Astrocyte (in vitro differentiated cells and primary cell): Measurements from ENCODE around the gene OAS3.

ENCODE experiments used
- EZH2 ChIP-seq: IDR thresholded peaks from 2 replicates; pipeline ENCODE4 v1.6.1; 2012; ENCODE audit warnings: mild to moderate bottlenecking, low read length, inconsistent platforms; ENCODE audit not compliant: insufficient read depth
- TF ChIP-seq, protein P1 (sequence below): IDR thresholded peaks from 2 replicates; pipeline ENCODE4 v1.5.1; 2011; ENCODE audit warnings: low read depth, mild to moderate bottlenecking, inconsistent platforms, low read length, moderate library complexity; ENCODE audit not compliant: insufficient read depth

DNA sequence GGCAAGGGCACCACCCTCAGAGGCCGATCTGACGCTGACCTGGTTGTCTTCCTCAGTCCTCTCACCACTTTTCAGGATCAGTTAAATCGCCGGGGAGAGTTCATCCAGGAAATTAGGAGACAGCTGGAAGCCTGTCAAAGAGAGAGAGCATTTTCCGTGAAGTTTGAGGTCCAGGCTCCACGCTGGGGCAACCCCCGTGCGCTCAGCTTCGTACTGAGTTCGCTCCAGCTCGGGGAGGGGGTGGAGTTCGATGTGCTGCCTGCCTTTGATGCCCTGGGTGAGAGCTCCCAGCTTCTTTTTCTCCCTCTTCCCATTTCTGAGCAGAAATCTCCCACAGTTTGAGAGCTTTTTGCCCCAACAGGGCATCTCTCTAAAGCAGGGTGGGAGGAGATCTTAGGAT, 29.7 kb upstream of the OAS3 start:
- TF ChIP-seq, protein P1, sequence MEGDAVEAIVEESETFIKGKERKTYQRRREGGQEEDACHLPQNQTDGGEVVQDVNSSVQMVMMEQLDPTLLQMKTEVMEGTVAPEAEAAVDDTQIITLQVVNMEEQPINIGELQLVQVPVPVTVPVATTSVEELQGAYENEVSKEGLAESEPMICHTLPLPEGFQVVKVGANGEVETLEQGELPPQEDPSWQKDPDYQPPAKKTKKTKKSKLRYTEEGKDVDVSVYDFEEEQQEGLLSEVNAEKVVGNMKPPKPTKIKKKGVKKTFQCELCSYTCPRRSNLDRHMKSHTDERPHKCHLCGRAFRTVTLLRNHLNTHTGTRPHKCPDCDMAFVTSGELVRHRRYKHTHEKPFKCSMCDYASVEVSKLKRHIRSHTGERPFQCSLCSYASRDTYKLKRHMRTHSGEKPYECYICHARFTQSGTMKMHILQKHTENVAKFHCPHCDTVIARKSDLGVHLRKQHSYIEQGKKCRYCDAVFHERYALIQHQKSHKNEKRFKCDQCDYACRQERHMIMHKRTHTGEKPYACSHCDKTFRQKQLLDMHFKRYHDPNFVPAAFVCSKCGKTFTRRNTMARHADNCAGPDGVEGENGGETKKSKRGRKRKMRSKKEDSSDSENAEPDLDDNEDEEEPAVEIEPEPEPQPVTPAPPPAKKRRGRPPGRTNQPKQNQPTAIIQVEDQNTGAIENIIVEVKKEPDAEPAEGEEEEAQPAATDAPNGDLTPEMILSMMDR, result no peak
- TF ChIP-seq EZH2, result no peak
